Effector memory CD8-positive, alpha-beta T cell (primary cell): Measurements from ENCODE around the gene SLC35E1.
A peak's percentile ranks its signal among the peaks of the same experiment; 100 is the strongest.
"Not testable (repeated sequence)": the region's sequence is repeated elsewhere in the genome, so short reads cannot be mapped to it uniquely, and the experiment has no call there.

ENCODE experiments used
- ATAC-seq: fragments of 150-1000 bp; cut with Tn5 transposase; replicated peaks from 2 replicates; pipeline ENCODE4 v1.10.0; 2021; ENCODE audit warnings: mild to moderate bottlenecking, moderate library complexity
- DNase-seq, 3 experiments: peaks; one replicate each; pipeline ENCODE4 v3.0.0; 2021
- H3K27ac Mint-ChIP-seq, 2 donors: one replicate each; pipeline ENCODE4 v1.8.0; 2022; ENCODE audit warnings: mild to moderate bottlenecking in 2 of 2, mixed read lengths in 2 of 2, moderate library complexity in 2 of 2
- H3K27me3 Mint-ChIP-seq, 2 donors: one replicate each; pipeline ENCODE4 v1.8.0; 2022; ENCODE audit warnings: mixed read lengths in 2 of 2
- H3K36me3 Mint-ChIP-seq: one replicate; pipeline ENCODE4 v1.8.0; 2022; ENCODE audit warnings: mild to moderate bottlenecking, moderate library complexity, mixed read lengths; ENCODE audit not compliant: insufficient read depth
- H3K4me1 Mint-ChIP-seq, 2 donors: one replicate each; pipeline ENCODE4 v1.8.0; 2022; ENCODE audit warnings: low read depth in 2 of 2, mixed read lengths in 2 of 2
- H3K4me3 Mint-ChIP-seq, 2 donors: one replicate each; pipeline ENCODE4 v1.8.0; 2022; ENCODE audit warnings: mild to moderate bottlenecking in 2 of 2, mixed read lengths in 2 of 2, moderate library complexity in 2 of 2
- H3K9me3 Mint-ChIP-seq, 2 donors: one replicate each; pipeline ENCODE4 v1.8.0; 2022; ENCODE audit warnings: mixed read lengths in 2 of 2

SLC35E1 gene

DNA sequence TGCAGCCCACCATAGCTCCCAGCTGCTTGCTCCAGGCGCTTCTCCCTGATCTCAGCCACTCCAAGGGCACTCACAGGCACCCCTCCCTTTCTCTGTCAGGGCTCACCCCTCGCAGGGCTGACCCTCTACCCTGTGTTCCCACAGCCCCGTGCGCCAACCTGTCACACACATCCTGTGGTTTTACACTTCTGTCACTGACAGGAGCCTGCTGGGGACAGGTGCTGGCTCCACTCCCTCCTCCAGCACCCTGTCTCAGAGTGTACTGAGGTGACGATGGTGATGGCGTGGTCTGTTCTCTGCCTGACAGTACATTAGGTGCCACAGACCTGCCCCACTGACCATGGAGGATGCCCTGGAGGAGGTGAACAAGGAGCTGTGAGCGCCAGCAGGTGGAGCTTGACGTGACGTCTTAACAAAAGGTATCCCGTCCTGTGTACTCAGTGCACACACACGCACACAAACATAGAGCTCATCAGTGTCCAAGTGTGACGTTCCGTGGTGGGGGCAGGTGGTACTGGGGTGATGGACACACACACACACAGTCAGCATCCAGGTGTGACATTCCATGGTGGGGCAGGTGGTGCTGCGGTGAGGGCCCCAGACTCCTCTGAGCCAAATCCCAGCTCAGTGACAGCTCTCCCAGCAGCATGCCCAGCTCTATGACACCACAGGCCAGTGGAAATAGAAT, 55.1 kb downstream of the SLC35E1 start:
- H3K9me3 Mint-ChIP-seq = no peaks in the 10 kb centered on the region
- peaks cover 10 to 12% of the 10 kb centered on the region in 2 donors for H3K4me1 Mint-ChIP-seq
- H3K36me3 Mint-ChIP-seq = peaks cover 37% of the 10 kb centered on the region
- H3K27ac Mint-ChIP-seq = peak overlapping the region; percentile 20 to 62
- H3K4me3 Mint-ChIP-seq = peak overlapping the region in 1 of 2 donors; percentile 25
- no peak for DNase-seq
- no peaks in the 10 kb centered on the region for H3K27me3 Mint-ChIP-seq
- ATAC-seq = peak; percentile 91

DNA sequence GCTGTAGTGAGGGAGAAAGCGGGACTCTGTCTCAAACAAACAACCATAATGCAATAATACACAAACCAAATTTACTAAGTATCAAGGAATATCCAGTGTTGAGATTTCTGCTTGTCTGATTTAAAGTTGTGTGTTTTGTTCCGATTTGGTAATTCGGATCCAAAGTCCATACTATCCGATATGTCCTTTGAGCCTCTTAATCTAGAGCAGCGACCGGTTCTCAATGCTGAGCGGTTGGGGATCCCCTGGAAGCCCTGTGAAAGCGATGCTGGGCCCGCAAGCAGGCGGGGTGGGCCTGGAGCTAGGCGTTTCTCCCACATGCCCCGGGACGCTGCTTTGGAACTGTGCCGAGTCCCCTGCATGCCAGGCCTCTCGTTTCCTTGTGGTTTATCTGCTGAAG, 55.8 kb downstream of the SLC35E1 start:
- Mint-ChIP-seq H3K4me1 (peaks cover 10 to 12% of the 10 kb centered on the region in 2 donors), H3K9me3 (no peaks in the 10 kb centered on the region), H3K27me3 (no peaks in the 10 kb centered on the region), H3K36me3 (peaks cover 36% of the 10 kb centered on the region), H3K27ac (peak overlapping the region in 1 of 2 donors; percentile 62), H3K4me3 (no peak overlapping the region)
- no peak for ATAC-seq
- DNase-seq = no peak

DNA sequence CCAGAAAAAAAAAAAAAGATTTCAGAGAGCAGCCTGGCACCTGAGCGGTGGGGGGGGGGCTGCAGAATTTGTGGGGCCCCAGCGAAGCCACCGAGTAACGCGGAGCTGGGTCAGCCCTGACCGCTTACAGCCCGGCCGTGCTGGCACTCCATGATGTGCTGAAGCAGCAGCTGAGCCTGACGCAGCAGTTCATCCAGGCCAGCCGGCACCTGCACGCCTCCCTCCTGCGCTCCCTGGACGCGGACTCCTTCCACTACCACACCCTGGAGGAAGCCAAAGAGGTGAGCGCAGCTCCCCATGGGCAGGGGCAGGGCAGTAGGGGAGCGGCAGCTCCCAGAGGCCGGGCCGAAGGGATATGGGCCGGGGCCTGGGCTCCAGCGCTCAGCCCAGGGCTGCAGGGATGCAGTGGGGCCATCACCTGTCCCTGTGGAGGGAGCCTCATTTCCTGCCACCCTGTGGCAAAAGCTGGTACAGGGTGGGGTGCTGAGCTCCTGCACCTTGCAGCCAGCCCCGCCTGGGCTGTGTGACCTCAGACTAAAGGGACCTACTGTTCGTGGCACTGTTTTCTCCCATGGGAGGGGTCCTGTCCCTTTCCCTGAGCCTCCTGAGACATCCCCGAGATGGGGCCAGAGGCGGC, 57.7 kb downstream of the SLC35E1 start:
- H3K36me3 Mint-ChIP-seq = peaks cover 23% of the 10 kb centered on the region
- DNase-seq = no peak
- no peak for ATAC-seq
- H3K27ac Mint-ChIP-seq = no peak overlapping the region
- H3K4me3 Mint-ChIP-seq = no peak overlapping the region
- H3K27me3 Mint-ChIP-seq = no peaks in the 10 kb centered on the region
- H3K9me3 Mint-ChIP-seq = no peaks in the 10 kb centered on the region
- peaks cover 10 to 12% of the 10 kb centered on the region in 2 donors for H3K4me1 Mint-ChIP-seq

DNA sequence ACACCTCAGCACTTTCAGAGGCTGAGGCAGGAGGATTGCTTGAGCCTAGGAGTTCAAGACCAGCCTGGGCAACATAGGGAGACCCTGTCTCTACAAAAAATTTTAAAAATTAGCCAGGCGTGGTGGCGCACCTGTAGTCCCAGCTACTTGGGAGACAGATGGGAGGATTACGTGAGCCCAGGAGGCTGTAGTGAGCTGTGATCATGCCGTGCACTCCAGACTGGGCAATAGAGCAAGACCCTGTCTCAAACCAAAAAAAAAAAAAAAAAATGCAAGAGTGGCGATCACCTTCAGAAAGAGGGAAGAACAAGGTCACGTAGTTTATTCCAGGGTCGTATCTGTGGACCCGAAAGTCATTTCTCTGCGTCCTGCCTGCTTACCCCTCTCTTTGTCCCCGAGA, 59.6 kb downstream of the SLC35E1 start:
- H3K27ac Mint-ChIP-seq, DNase-seq, H3K9me3 Mint-ChIP-seq, H3K4me3 Mint-ChIP-seq, H3K27me3 Mint-ChIP-seq, H3K36me3 Mint-ChIP-seq, ATAC-seq: not testable (repeated sequence)
- H3K4me1 Mint-ChIP-seq = peaks cover 9 to 10% of the 10 kb centered on the region in 2 donors

DNA sequence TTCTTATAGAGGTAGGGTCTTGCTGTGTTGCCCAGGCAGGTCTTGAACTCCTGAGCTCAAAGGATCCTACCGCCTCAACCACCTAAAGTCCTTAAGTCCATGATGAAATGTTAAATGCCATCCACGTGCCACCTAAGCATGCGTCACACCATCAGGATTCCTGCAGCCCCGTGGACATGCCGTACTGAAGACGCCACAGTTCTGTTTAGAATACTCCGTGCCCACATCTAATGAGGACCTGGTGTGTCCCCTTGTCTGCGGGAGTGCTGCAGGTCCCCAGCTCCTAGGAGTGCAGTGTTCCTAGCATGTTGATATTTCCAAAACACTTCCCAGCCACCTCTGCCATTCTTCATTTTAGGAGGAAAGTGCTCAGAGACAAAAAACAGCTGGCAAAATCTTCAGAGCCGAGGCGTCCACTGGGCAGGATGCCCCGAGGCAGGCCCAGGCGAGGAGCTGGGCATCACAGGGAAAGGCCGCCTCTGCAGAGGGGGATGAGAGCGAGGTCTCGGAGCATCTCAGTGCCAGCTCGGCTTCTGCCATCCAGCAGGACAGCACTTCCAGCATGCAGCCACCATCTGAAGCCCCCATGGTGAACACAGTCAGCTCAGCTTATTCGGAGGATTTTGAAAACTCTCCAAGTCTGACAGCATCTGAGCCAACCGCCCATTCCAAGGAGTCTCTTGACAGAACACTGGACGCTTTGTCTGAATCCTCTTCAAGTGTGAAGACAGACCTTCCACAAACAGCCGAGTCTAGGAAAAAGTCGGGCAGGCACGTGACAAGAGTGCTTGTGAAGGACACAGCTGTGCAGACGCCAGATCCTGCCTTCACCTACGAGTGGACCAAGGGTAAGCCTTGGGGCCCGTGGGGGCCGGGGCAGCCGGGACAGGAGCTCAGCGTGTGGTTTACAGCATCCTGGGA, 62.8 kb downstream of the SLC35E1 start:
- H3K27ac Mint-ChIP-seq = no peak overlapping the region
- H3K27me3 Mint-ChIP-seq = no peaks in the 10 kb centered on the region
- ATAC-seq (no peak), DNase-seq (no peak)
- H3K4me1 Mint-ChIP-seq = no peaks in the 10 kb centered on the region
- H3K9me3 Mint-ChIP-seq = no peaks in the 10 kb centered on the region
- H3K36me3 Mint-ChIP-seq = peaks cover 9% of the 10 kb centered on the region
- no peak overlapping the region for H3K4me3 Mint-ChIP-seq

DNA sequence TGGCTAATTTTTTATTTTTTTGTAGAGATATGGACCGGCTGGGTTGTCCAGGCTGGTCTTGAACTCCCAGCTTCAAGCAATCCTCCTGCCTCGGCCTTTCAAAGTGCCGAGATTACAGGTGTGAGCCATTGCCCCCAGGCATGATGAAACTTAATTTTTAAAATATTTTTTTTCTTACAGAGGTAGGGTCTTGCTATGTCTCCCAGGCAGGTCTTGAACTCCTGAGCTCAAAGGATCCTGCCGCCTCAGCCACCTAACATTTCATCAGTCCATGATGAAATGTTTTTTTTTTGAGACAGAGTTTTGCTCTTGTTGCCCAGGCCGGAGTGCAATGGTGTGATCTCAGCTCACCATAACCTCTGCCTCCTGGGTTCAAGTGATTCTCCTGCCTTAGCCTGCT, 63.7 kb downstream of the SLC35E1 start:
- Mint-ChIP-seq H3K27ac (no peak overlapping the region), H3K36me3 (peaks cover 10% of the 10 kb centered on the region)

DNA sequence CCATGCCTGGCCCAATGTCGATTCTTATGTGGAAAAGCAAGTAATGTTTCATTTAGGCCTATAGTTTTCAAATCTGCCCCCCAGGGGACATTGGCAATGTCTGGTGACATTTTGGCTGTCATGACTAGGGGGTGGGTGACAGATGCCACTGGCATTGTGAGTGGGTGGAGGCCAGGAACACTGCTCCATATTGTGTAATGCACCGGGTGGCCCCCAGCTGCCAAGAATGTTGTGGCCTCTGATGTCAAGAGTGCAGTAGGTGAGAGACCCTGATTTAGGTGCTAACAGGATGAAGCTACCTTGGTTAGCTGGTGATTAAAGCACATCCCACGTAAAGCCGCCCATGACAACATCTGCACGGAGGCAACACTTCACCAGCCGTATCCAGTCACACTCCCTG, 65.3 kb downstream of the SLC35E1 start:
- Mint-ChIP-seq H3K27me3 (no peaks in the 10 kb centered on the region), H3K4me1 (no peaks in the 10 kb centered on the region), H3K9me3 (no peaks in the 10 kb centered on the region), H3K27ac (no peak overlapping the region), H3K36me3 (peaks cover 6% of the 10 kb centered on the region), H3K4me3 (no peak overlapping the region)
- no peak for DNase-seq
- ATAC-seq = no peak

More for the DNA sequence above, 63.7 kb downstream of the SLC35E1 start:
- no peak for ATAC-seq
- Mint-ChIP-seq H3K9me3 (no peaks in the 10 kb centered on the region), H3K4me1 (no peaks in the 10 kb centered on the region), H3K27me3 (no peaks in the 10 kb centered on the region), H3K4me3 (no peak overlapping the region)
- no peak for DNase-seq

DNA sequence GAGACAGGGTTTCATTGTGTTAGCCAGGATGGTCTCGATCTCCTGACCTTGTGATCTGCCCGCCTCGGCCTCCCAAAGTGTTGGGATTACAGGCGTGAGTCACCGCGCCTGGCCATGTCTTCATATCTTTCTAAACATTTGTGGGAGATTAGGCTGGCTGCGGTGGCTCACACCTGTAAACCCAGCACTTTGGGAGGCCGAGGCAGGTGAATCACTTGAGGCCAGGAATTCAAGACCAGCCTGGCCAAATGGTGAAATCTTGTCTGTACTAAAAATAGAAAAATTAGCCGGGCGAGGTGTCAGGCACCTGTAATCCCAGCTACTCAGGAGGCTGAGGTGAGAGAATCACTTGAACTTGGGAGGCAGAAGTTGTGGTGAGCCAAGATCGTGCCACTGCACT, 66.1 kb downstream of the SLC35E1 start:
- not testable (repeated sequence) for H3K27me3 Mint-ChIP-seq, ATAC-seq, H3K4me3 Mint-ChIP-seq, H3K4me1 Mint-ChIP-seq, DNase-seq, H3K36me3 Mint-ChIP-seq, H3K9me3 Mint-ChIP-seq
- peak overlapping the region in 1 of 2 donors; percentile 8 for H3K27ac Mint-ChIP-seq

DNA sequence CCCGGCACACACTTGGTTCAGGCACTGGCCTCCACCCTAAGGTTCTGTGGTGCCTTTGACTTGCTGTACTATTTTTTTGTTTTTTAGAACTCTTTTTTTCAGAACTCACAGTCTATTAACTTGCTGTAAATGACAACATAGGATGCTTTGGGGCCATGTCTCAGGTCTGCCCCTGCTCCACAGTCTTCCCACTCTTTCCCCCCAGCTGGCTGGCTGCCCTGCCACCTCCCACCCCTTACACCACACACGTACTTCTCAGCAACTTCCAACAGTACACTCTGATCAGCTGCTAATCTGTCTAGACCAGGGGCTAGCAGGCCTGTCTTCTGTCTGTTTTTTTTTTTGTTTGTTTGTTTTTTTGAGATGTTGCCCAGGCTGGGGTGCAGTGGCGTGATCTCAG, 67.9 kb downstream of the SLC35E1 start:
- peaks cover 6% of the 10 kb centered on the region for H3K36me3 Mint-ChIP-seq
- no peaks in the 10 kb centered on the region for H3K9me3 Mint-ChIP-seq
- H3K27me3 Mint-ChIP-seq = no peaks in the 10 kb centered on the region
- H3K4me1 Mint-ChIP-seq = no peaks in the 10 kb centered on the region
- ATAC-seq (no peak), DNase-seq (no peak)
- peak overlapping the region in 1 of 2 donors; percentile 89 for H3K27ac Mint-ChIP-seq
- H3K4me3 Mint-ChIP-seq = no peak overlapping the region
